ENCODE data around the gene EFNA5.

- no peak for TF ChIP-seq PATZ1 (tag by site-specific recombination; IDR thresholded peaks at IDR 0.05)
- no peak for TF ChIP-seq REPIN1 (tag by site-specific recombination; IDR thresholded peaks at IDR 0.05; ENCODE audit: low read depth)
- TF ChIP-seq RBAK (tag by site-specific recombination; IDR thresholded peaks at IDR 0.05): no peak
- no peak for TF ChIP-seq PRDM2 (tag by site-specific recombination; IDR thresholded peaks at IDR 0.05; ENCODE audit: borderline replicate concordance)
- no peak for TF ChIP-seq CTCF (tag by site-specific recombination; IDR thresholded peaks at IDR 0.05)
- TF ChIP-seq ATF2 (tag by site-specific recombination; IDR thresholded peaks at IDR 0.05; ENCODE audit: low read depth): no peak
- TF ChIP-seq SP2 (tag by site-specific recombination; IDR thresholded peaks at IDR 0.05): no peak
- no peak for TF ChIP-seq GLI2 (tag by site-specific recombination; IDR thresholded peaks at IDR 0.05; ENCODE audit: borderline replicate concordance, low read depth)
- TF ChIP-seq ZNF362 (tag by site-specific recombination; IDR thresholded peaks at IDR 0.05): no peak
Measured at GRCh38 chr5:107342371-107342770, 328.4 kb downstream of the EFNA5 start.

Measured in HEK293 (cell line).